Astrocyte of the cerebellum (primary cell): ENCODE data around the gene RFFL.
"Not testable (repeated sequence)": the region's sequence is repeated elsewhere in the genome, so short reads cannot be mapped to it uniquely, and the experiment has no call there.

ENCODE experiments used
- DNase-seq: peaks from one replicate; pipeline ENCODE4 v3.0.0-alpha.2; 2011; ENCODE audit warnings: low read depth
- H3K4me3 ChIP-seq: 2 replicates; pipeline ENCODE4 v1.5.1; 2011; ENCODE audit warnings: mild to moderate bottlenecking, low read depth, low read length, moderate library complexity
- CTCF ChIP-seq: IDR thresholded peaks from 2 replicates; pipeline ENCODE4 v1.5.1; 2012; ENCODE audit warnings: low read length, low read depth, moderate library complexity, mild to moderate bottlenecking; ENCODE audit errors: missing control alignments
- in situ Hi-C: cut with HindIII; loops from 2 replicates; pipeline ENCODE4 v1.10.0; 2017; ENCODE audit warnings: low sequenced_read_pairs

RFFL gene

GRCh38 chr17:35063514-35064223 lies at the start of gene RFFL:
TSS of gene RFFL (minus strand) at chr17:35063707. CDS start at chr17:35026553, 37,154 bp downstream.
- in situ Hi-C loops: no loop called here
- peak; percentile 94 for DNase-seq
- TF ChIP-seq CTCF: peak; percentile 13
- H3K4me3 ChIP-seq: no peak within 1 kb of the TSS

GRCh38 chr17:35110791-35111190 lies 47.3 kb upstream of the RFFL start:
- H3K4me3 ChIP-seq, DNase-seq, in situ Hi-C loops: not testable (repeated sequence)

GRCh38 chr17:35104844-35105450 lies 41.4 kb upstream of the RFFL start:
- DNase-seq: no peak
- H3K4me3 ChIP-seq: no peak overlapping the region
- no peak for TF ChIP-seq CTCF
- in situ Hi-C loops: no loop called here

- in situ Hi-C loops: no loop called here
- no peak for TF ChIP-seq CTCF
- H3K4me3 ChIP-seq: no peak overlapping the region
- no peak for DNase-seq
Observed at GRCh38 chr17:35103271-35103670, 39.8 kb upstream of the RFFL start.

GRCh38 chr17:35101725-35102124 lies 38.2 kb upstream of the RFFL start:
- no peak for TF ChIP-seq CTCF
- in situ Hi-C loops: no loop called here
- H3K4me3 ChIP-seq: no peak overlapping the region
- DNase-seq: no peak

- H3K4me3 ChIP-seq: no peak overlapping the region
- in situ Hi-C loops: no loop called here
- no peak for TF ChIP-seq CTCF
- DNase-seq: no peak
Observed at GRCh38 chr17:35101036-35101435, 37.5 kb upstream of the RFFL start.

GRCh38 chr17:35099908-35100307 lies 36.4 kb upstream of the RFFL start:
- TF ChIP-seq CTCF: no peak
- DNase-seq: no peak
- H3K4me3 ChIP-seq: no peak overlapping the region
- in situ Hi-C loops: no loop called here
